Fibroblast of upper back skin (primary cell): ENCODE data around the gene WDR72.

ENCODE experiments used
- DNase-seq: peaks from one replicate; pipeline ENCODE4 v3.0.0-alpha.2; 2013

The WDR72 gene

DNA sequence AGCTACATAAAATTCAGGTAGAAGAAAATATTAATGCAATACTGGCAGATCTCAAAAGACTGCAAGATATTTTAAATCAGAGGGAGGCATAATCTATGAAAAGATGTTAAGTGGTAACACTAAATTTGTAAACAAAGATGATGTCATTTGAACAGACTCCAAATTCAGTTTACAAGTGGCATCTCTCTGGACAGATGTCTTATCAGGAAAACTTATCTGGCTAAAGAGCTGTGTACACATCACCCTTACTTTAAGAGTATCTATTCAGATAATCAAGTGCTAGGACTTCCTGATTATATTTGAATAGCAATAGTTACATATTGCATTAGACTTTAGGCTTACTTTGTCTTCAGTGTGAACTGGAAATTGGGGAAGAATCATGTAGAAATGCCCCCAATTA, 231.5 kb downstream of the WDR72 start:
- DNase-seq, result no peak

DNA sequence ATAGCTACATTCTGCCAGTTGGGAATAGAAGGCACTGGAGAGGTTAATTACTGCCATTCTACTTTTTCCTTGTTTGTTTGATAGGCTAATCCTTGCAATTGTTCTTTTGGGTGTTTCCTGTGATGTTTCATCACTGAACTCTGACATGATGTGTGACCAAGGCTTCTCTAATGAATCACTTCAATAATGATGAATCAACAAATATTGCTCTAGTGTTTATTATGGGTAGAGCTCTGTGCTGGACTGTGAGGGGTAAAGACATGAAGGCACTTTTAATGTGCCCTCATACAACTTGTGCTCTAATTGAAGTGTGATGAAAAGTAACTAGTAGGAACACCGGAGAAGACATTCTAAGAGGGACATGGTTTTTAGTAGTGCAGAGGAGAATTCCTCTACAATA, 233.6 kb downstream of the WDR72 start:
- DNase-seq, result no peak

DNA sequence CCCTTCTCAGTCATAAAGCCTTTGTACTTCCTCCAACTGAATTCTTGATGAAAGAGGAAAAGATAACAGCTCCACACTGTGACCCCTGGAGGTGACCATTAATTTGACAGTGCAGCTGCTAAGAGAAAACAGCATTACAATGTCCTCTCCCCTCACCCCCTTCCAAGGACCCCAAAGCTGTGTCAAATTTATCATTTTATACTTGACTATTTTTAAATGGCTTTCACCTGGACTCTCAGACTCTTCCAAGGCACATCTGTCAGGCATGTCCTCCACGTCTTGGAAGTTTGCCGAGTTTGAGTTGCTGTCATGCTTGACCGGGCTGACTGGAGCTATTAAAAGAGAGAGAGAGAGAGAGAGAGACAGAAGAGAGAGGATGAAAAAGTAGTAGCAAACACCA, 236.5 kb downstream of the WDR72 start:
- no peak for DNase-seq

DNA sequence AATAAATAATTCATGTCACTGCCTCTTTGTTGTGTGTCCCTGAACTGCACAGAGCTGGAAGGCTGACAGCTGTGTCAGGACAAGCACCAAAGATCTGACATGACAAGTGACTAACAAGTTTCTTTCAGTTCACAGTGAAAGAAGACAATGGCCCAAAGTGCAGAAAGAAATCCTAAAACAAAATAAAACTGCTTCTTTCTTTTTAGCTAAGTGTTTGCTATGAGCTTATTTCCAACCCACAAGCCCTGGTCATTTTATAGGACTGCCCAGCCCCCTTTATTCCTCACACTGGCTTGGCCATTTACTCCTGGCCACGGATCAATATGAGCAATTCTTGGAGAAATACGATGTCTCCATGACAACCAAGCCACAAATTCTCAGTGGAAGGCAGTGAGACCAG, 238.5 kb downstream of the WDR72 start:
- DNase-seq, result peak; percentile 9

DNA sequence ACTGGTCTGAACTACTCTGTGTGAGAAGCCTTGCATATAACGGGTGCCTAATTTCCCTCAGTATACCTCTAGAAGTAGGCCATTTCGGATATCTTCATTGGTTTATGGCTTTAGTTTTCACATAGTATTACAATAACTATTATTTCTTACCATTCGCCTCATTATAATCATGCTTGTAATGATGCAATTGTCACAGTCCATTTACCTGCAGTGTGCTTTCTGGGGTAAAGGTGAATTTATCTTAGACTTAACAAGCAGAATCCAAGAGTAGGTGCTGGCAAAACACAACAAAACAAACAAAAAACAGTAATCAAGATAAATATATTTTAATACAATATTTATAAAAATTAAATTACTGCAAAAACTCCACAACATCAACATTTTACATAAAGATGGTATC, 246.0 kb downstream of the WDR72 start:
- DNase-seq, result no peak

DNA sequence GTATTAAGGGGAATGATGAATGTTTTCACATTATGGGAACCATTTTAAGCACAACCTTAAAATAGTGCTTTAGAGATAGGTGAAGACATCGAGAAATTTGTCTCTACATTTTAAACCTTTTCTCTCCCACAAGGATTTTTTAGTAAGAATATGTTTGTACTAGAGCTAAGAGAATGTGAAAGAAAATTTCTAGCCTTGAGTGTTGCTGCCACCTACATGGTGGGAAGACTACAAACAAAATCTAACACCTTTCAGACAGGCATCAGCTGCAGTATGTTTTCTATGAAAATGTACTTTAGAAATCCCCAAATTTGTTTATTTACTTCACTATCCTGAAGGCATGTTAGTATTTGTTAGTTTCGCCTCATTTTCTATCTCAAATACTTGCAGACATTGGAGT, 247.4 kb downstream of the WDR72 start:
- no peak for DNase-seq

DNA sequence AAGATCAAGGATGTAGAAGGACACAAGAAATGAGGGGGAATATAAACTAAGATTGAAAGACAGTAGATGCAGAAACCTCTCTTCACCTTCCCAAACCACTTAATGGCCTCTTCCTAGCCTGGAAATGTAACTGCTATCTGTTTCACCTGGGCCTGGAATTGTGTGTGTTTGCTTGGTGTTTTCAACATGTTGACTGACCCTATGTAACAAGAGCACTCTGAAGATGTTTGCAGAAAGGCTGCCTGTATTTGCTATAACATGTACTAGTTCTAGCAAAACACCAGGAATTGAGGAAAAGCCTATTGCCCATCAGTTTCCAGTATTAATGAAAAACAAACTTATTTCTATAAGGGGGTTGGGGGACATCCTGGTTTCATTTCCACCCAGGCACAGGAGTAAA, 248.3 kb downstream of the WDR72 start:
- DNase-seq, result no peak

GRCh38 chr15:53506370-53506769, 253.1 kb downstream of the WDR72 start:
- no peak for DNase-seq

DNA sequence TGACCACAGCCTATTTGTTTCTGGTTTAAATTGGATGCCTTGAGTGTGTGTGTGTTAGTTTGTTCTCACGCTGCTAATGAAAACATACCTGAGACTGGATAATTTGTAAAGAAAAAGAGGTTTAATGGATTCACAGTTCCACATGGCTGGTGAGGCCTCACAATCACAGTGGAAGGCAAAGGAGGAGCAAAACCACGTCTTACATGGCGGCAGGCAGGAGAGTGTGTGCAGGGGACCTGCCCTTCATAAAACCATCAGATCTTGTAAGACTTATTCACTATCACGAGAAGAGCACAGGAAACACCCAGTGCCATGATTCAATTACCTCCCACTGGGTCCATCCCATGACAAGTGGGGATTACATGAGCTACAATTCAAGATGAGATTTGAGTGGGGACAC, 260.5 kb downstream of the WDR72 start:
- DNase-seq, result no peak

- DNase-seq, result no peak
Measured at GRCh38 chr15:53490341-53490740, 269.1 kb downstream of the WDR72 start.

DNA sequence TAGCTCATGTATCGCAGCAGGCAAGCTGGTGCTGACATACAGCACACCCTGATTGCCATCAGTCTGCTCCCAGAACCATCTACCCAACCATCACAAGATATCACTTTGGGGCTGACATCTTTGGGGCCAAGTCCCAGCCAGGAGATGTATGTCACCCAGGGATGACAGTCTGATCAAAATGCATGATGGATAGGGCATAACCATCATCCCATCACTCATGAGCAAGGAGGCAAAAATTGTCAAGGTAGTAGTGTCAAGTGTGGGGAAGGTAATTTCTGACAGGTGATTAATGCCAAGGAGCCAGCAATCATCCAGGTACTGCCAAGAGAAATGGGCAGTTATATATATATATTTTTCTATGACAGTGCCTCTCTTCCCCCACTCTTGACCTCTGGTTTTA, 277.4 kb downstream of the WDR72 start:
- no peak for DNase-seq

DNA sequence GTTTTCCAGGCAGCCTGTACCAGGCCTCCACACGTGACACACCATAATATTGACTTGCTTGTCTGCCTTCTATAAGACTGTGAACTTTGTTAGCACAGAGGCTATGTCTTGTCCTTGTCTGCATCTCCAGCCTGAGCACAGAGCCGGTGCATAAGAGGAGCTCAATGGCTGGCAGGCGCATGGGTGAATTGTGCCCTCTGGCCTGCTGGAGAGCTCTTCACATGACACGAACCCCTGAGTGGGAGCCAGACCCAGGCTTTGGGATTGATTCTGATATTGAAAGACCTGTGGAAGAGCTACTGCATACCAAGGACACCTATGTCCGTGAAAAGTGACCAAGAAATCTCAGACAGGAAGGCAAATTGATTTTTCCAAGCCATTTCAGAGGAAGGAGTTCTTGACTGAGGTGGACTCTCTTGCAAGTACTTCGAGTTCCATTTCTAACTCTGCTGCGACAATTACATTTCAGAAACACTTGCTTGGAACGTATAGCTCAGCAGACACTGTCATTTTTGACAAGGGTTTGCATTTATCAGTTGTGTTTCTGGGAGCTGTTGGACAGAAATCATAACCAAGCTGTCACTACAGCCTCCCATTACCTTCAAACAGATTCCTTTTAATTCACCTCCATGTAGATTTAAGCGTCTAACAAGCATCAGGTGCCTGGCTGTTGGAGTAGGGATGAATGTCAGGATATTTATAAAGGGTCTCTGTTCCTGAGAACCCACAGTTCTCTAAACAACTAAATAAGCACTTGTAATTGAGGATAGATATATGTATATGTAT, 281.3 kb downstream of the WDR72 start:
- DNase-seq, result no peak

GRCh38 chr15:53473886-53474285, 285.6 kb downstream of the WDR72 start:
- no peak for DNase-seq

DNA sequence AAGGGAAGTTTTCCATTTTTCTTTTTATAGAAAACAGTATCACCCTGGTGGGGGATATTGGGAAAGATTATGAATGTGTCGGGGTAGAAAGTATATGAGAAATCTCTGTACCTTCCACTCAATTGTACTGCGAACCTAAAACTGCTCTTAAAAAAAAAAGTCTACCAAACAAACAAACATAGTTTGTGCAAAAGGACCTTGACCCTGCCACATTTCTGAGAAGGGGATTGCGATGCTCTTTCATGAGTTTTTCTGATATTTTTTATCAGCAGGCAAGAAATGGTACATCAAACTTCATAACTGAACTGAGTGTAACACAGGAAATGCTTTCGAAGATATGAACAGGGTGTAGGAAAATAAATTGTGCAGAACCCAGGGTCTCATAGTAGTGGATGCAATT, 286.0 kb downstream of the WDR72 start:
- DNase-seq, result no peak

DNA sequence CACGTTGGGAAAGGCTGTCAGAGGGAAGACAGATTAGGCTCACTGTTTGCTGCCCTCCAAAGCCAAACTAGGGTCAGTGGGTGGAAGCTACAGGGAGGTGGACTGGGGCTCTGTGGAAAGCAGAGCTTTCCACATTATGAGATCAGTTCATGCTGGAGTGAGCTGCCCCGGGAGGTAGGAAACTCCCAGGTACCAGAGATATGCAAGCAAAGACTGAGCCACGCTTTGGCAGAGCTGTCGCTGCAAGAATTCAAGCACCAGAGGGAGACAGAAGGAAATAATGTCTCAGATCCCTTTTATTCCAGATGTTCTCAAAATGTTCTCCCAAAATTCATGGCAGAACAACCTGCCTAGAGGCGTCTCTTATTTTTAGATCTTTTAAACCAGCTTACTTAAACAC, 286.6 kb downstream of the WDR72 start:
- no peak for DNase-seq

DNA sequence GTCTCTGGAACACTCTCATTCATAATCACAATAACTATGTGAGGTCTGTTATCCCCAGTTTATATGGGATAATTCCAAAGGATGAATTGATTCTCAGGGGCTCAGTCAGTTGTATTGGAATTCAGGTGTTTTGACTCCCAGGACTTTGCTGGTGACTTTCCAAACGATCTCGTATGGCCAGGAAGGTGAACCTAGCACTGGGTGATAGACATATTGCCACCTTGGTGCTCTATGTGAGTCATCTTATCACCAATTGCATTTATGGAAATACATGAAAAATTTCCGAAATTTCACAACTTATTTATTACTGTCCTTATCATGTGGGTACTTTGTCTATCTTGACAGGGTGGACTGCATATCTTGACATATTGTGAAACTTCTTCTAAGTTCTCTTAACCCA, 287.3 kb downstream of the WDR72 start:
- no peak for DNase-seq

- DNase-seq, result peak; percentile 7
Measured at GRCh38 chr15:53470743-53471142, 288.7 kb downstream of the WDR72 start.

DNA sequence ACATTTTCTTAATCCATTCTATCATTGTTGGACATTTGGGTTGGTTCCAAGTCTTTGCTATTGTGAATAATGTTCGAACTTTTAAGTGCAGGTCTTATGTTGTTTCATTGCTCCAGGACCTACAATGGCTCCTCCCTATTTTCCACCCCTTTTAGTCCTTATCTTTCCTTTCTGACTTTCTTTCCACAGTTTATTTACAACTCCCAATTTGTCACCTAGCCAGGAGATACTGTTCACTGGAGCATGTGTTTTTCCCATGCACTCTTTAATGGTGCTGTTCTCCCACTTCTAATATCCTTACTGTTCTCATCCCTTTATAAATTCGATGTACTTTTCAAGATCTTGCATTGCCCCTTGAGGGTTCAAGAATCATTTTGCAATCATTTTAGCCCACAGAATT, 290.0 kb downstream of the WDR72 start:
- DNase-seq, result no peak
